Activated B cell treated with CpG ODN at 0.5 μM for 24 hours (primary cell): ENCODE results near the gene TTLL13. TPM values are rescaled to one million over a fixed set of nuclear protein-coding genes. Genes with fewer than 3 reads are reported as not detected.
"Not testable (repeated sequence)": the region's sequence is repeated elsewhere in the genome, so short reads cannot be mapped to it uniquely, and the experiment has no call there.

ENCODE experiments used
- ATAC-seq: fragments of 200-7000 bp; cut with Tn5 transposase; one replicate; pipeline ENCODE4 v1.10.0; 2021; ENCODE audit warnings: low read depth, mild to moderate bottlenecking, moderate library complexity
- CTCF ChIA-PET: fragments of 350-600 bp; sonication (Branson Sonifier 250); formaldehyde crosslinking; loops from one replicate; lab custom pipeline; 2021; ENCODE audit warnings: antibody characterized with exemption; lab: Charles Lee
- POLR2A ChIA-PET: fragments of 350-600 bp; sonication (Branson Sonifier 250); formaldehyde crosslinking; loops from one replicate; lab custom pipeline; 2021; ENCODE audit warnings: antibody characterized with exemption; lab: Charles Lee
- DNase-seq: peaks from one replicate; pipeline ENCODE4 v3.0.0; 2022
- H3K27ac Mint-ChIP-seq: one replicate; pipeline ENCODE4 v1.8.0; 2020; ENCODE audit warnings: mixed read lengths
- H3K27me3 Mint-ChIP-seq: one replicate; pipeline ENCODE4 v1.8.0; 2021; ENCODE audit warnings: mixed read lengths
- H3K36me3 Mint-ChIP-seq: one replicate; pipeline ENCODE4 v1.8.0; 2021; ENCODE audit warnings: low read depth, mixed read lengths
- H3K4me1 Mint-ChIP-seq: one replicate; pipeline ENCODE4 v1.8.0; 2021; ENCODE audit warnings: mixed read lengths
- H3K4me3 Mint-ChIP-seq: one replicate; pipeline ENCODE4 v1.8.0; 2020; ENCODE audit warnings: mild to moderate bottlenecking, mixed read lengths
- H3K9me3 Mint-ChIP-seq: one replicate; pipeline ENCODE4 v1.8.0; 2020; ENCODE audit warnings: mixed read lengths
- CTCF ChIP-seq: fragments of 200-600 bp; IDR thresholded peaks from one replicate; pipeline ENCODE4 v1.8.0; 2022; ENCODE audit warnings: antibody characterized with exemption, mild to moderate bottlenecking
- intact Hi-C: fragments of 100-400 bp; cut with micrococcal nuclease; formaldehyde crosslinking; loops from one replicate; pipeline ENCODE4 v1.15.1; 2024
- total RNA-seq: library from RNA; stranded (reverse); gene quantifications from 2 replicates; pipeline ENCODE4 v1.2.3, GENCODE V29; 2022

TTLL13 gene
- total RNA-seq, 1 donor from 2014 or later: 0.49 TPM

GRCh38 chr15:90293040-90293810 is 43.9 kb downstream of the TTLL13 start:
- not testable (repeated sequence) for H3K9me3 Mint-ChIP-seq, H3K27me3 Mint-ChIP-seq, ATAC-seq, H3K4me3 Mint-ChIP-seq, H3K36me3 Mint-ChIP-seq, H3K27ac Mint-ChIP-seq
- peak; percentile 52 for DNase-seq
- CTCF ChIA-PET: interaction anchor here (0.6 to 1.9 kb wide), 14 partner anchors 10 to 979 kb away, joined by 3 to 9 read pairs (median 4); no protein-coding TSS in a partner anchor
- peaks cover 11% of the 10 kb centered on the region for H3K4me1 Mint-ChIP-seq
- TF ChIP-seq CTCF: peak; percentile 56
- intact Hi-C loops: loop anchor here (1.0 kb wide), 1 partner anchor 189 kb away; no protein-coding TSS in a partner anchor
- POLR2A ChIA-PET: interaction anchor here (0.6 kb wide), 1 partner anchor 164 kb away, joined by 4 read pairs; no protein-coding TSS in a partner anchor

GRCh38 chr15:90294159-90294558 is 44.8 kb downstream of the TTLL13 start:
- TF ChIP-seq CTCF: no peak
- Mint-ChIP-seq H3K4me1 (peaks cover 11% of the 10 kb centered on the region), H3K36me3 (no peaks in the 10 kb centered on the region), H3K27ac (no peak overlapping the region), H3K4me3 (no peak overlapping the region), H3K9me3 (no peaks in the 10 kb centered on the region), H3K27me3 (peaks cover 8% of the 10 kb centered on the region)
- ATAC-seq (no peak), DNase-seq (no peak)
- CTCF ChIA-PET: interaction anchor here (0.8 to 1.8 kb wide), 5 partner anchors 9 to 592 kb away, joined by 3 to 9 read pairs (median 6); no protein-coding TSS in a partner anchor
- POLR2A ChIA-PET: no interaction called here
- intact Hi-C loops: no loop called here

GRCh38 chr15:90294601-90295269 is 45.4 kb downstream of the TTLL13 start:
- no peak overlapping the region for H3K27ac Mint-ChIP-seq
- DNase-seq (no peak), ATAC-seq (no peak)
- TF ChIP-seq CTCF: no peak
- H3K9me3 Mint-ChIP-seq: no peaks in the 10 kb centered on the region
- intact Hi-C loops: no loop called here
- peaks cover 8% of the 10 kb centered on the region for H3K27me3 Mint-ChIP-seq
- no peak overlapping the region for H3K4me3 Mint-ChIP-seq
- ChIA-PET CTCF (no interaction called here), POLR2A (no interaction called here)
- peaks cover 11% of the 10 kb centered on the region for H3K4me1 Mint-ChIP-seq
- H3K36me3 Mint-ChIP-seq: no peaks in the 10 kb centered on the region

GRCh38 chr15:90295270-90295648 is 45.9 kb downstream of the TTLL13 start:
- no peak for ATAC-seq
- POLR2A ChIA-PET: no interaction called here
- Mint-ChIP-seq H3K4me3 (no peak overlapping the region), H3K9me3 (no peaks in the 10 kb centered on the region), H3K27ac (no peak overlapping the region), H3K27me3 (peaks cover 8% of the 10 kb centered on the region), H3K4me1 (peaks cover 11% of the 10 kb centered on the region), H3K36me3 (no peaks in the 10 kb centered on the region)
- no peak for TF ChIP-seq CTCF
- CTCF ChIA-PET: no interaction called here
- intact Hi-C loops: no loop called here
- no peak for DNase-seq

- H3K27ac Mint-ChIP-seq: not testable (repeated sequence)
Observed at GRCh38 chr15:90296316-90296884, 47.0 kb downstream of the TTLL13 start.

More at GRCh38 chr15:90296316-90296884, 47.0 kb downstream of the TTLL13 start:
- H3K4me3 Mint-ChIP-seq, CTCF ChIA-PET, H3K36me3 Mint-ChIP-seq, POLR2A ChIA-PET, H3K9me3 Mint-ChIP-seq, DNase-seq, H3K27me3 Mint-ChIP-seq, intact Hi-C loops, ATAC-seq: not testable (repeated sequence)
- peaks cover 14% of the 10 kb centered on the region for H3K4me1 Mint-ChIP-seq
